NCI-H2196 treated with DMSO at 0.1 percent for 48 hours (cell line): ENCODE data around the gene TIGD6.
"Not testable (repeated sequence)": the region's sequence is repeated elsewhere in the genome, so short reads cannot be mapped to it uniquely, and the experiment has no call there.

Source experiments
- DNase-seq: peaks from one replicate; lab custom pipeline; 2025; ENCODE audit not compliant: unreplicated experiment; lab: John Stamatoyannopoulos, UW

TIGD6 gene

DNA sequence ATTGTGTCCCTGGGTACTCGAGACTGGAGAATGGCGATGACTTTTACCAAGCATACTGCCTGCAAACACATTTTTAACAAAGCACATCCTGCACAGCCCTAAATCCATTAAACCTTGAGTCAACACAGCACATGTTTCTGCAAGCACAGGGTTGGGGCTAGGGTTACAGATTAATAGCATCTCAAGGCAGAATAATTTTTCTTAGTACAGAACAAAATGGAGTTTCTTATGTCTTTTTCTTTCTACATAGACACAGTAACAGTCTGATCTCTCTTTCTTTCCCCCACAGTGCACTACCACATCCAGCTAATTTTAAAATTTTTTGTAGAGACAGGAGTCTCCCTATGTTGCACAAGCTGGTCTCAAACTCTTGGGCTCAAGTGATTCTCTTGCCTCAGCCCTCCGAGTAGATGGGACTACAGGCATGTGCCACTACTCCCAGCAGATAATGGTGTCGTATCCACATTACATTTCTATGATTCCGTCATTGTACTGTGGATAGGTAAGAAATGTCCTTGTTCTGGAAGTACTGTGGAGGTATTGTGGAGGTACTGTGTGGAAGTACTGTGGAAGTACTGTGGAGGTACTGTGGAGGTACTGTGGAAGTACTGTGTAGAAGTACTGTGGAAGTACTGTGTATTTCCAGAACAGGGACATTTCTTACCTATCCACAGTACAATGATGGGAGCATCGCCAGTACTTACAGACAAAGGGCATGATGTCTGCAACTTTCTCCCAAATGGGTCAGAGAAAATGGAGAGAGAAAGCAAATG lies 57.1 kb downstream of the TIGD6 start:
- DNase-seq: not testable (repeated sequence)
